C4-2B (cell line): ENCODE data around the gene RNF41.

ENCODE experiments used
- H3K27ac ChIP-seq: fragments of 450-650 bp; 2 replicates; pipeline ENCODE4 v1.5.1; 2017
- ZFX ChIP-seq: fragments of 450-650 bp; IDR thresholded peaks from 2 replicates; pipeline ENCODE4 v1.6.1; 2017
- TF ChIP-seq, protein P1 (sequence below): fragments of 450-650 bp; conservative IDR thresholded peaks from 2 replicates; pipeline ENCODE4 v1.5.1; 2017; ENCODE audit warnings: mild to moderate bottlenecking

Gene RNF41

DNA sequence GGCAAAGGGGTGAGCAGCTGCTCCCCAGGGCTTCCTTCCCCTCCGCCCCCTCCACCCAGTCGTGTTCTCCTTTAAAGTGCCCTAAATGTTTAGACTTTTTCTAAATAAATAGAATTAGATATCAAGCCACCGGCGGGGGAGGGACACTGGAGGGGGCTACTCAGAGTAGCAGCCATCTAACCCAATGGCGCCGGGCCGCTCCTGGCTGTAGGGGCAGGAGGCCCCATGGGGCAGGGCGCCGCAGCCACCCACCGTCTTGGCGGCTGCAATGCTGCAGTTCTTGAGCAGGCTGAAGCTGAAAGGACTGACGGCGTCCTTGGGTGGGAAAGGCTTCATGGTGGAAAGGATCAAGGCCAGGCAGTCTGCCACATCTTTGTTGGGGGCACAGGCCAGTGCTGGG, 21.3 kb upstream of the RNF41 start:
- H3K27ac ChIP-seq: no peak overlapping the region
- TF ChIP-seq, protein P1, sequence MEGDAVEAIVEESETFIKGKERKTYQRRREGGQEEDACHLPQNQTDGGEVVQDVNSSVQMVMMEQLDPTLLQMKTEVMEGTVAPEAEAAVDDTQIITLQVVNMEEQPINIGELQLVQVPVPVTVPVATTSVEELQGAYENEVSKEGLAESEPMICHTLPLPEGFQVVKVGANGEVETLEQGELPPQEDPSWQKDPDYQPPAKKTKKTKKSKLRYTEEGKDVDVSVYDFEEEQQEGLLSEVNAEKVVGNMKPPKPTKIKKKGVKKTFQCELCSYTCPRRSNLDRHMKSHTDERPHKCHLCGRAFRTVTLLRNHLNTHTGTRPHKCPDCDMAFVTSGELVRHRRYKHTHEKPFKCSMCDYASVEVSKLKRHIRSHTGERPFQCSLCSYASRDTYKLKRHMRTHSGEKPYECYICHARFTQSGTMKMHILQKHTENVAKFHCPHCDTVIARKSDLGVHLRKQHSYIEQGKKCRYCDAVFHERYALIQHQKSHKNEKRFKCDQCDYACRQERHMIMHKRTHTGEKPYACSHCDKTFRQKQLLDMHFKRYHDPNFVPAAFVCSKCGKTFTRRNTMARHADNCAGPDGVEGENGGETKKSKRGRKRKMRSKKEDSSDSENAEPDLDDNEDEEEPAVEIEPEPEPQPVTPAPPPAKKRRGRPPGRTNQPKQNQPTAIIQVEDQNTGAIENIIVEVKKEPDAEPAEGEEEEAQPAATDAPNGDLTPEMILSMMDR: no peak
- TF ChIP-seq ZFX: no peak

- TF ChIP-seq, protein P1: no peak
- no peak for TF ChIP-seq ZFX
These were observed 19.9 kb upstream of the RNF41 start for GRCh38 chr12:56241424-56242303.

GRCh38 chr12:56237552-56237951, 15.8 kb upstream of the RNF41 start:
- TF ChIP-seq, protein P1: no peak
- TF ChIP-seq ZFX: no peak
- H3K27ac ChIP-seq: no peak overlapping the region

More at GRCh38 chr12:56241424-56242303, 19.9 kb upstream of the RNF41 start:
- no peak overlapping the region for H3K27ac ChIP-seq

GRCh38 chr12:56236985-56237384, 15.3 kb upstream of the RNF41 start:
- TF ChIP-seq ZFX: no peak
- TF ChIP-seq, protein P1: no peak
- H3K27ac ChIP-seq: no peak overlapping the region

GRCh38 chr12:56236091-56236490, 14.4 kb upstream of the RNF41 start:
- TF ChIP-seq ZFX: no peak
- TF ChIP-seq, protein P1: no peak
- H3K27ac ChIP-seq: no peak overlapping the region

- no peak overlapping the region for H3K27ac ChIP-seq
- TF ChIP-seq, protein P1: no peak
- TF ChIP-seq ZFX: no peak
These were observed 13.2 kb upstream of the RNF41 start for GRCh38 chr12:56234746-56235436.

GRCh38 chr12:56231184-56231582, 9.5 kb upstream of the RNF41 start:
- no peak overlapping the region for H3K27ac ChIP-seq
- no peak for TF ChIP-seq ZFX
- TF ChIP-seq, protein P1: no peak
